ENCODE results near the gene PRKAG3. TPM values are rescaled to one million over a fixed set of nuclear protein-coding genes. Genes with fewer than 3 reads are reported as not detected.

PRKAG3 gene
- total and polyA plus RNA-seq, 9 of the 15 experiments (the other 6 are each of a cell fraction or from before 2014, with no cell fraction given): not detected

- TF ChIP-seq ZNF280A (IDR thresholded peaks at IDR 0.05; ENCODE audit: low read depth, partially characterized antibody) (no peak), ZBTB5 (IDR thresholded peaks at IDR 0.05) (no peak), VEZF1 (CRISPR knock-in tag; IDR thresholded peaks at IDR 0.05) (no peak), POU5F1 (IDR thresholded peaks at IDR 0.05; ENCODE audit: borderline replicate concordance, low read depth, low read length, partially characterized antibody) (no peak), ETV1 (tag; conservative IDR thresholded peaks at IDR 0.05; ENCODE audit: low read depth) (no peak), NEUROD1 (IDR thresholded peaks at IDR 0.05; ENCODE audit: borderline replicate concordance, low read depth, low read length, partially characterized antibody) (no peak), HMG20B (CRISPR knock-in tag; IDR thresholded peaks at IDR 0.05) (no peak), IRF9 (tag; IDR thresholded peaks at IDR 0.05) (no peak), ZNF707 (CRISPR knock-in tag; conservative IDR thresholded peaks at IDR 0.05) (no peak), ZNF274 (IDR thresholded peaks at IDR 0.05; ENCODE audit: borderline replicate concordance, low read depth, low read length) (no peak), SMARCA4 (IDR thresholded peaks at IDR 0.05) (no peak), GABPB2 (CRISPR knock-in tag; conservative IDR thresholded peaks at IDR 0.05) (no peak)
These were observed 3.2 kb downstream of the PRKAG3 start (continued) for GRCh38 chr2:218828477-218828778.

All from K562 (cell line).